ENCODE data around the gene PAQR9. TPM values are rescaled to one million over a fixed set of nuclear protein-coding genes. Genes with fewer than 3 reads are reported as not detected.

The PAQR9 gene
- total RNA-seq, 2 donors from 2014 or later = not detected

GRCh38 chr3:142965581-142965980 is 2.1 kb upstream of the PAQR9 start:
- H3K9me3 Mint-ChIP-seq = no peaks in the 10 kb centered on the region
- no peak overlapping the region for H3K27ac Mint-ChIP-seq

GRCh38 chr3:142963234-142963515 is 299 bp downstream of the PAQR9 start:
- peak in 1 of 2 donors; percentile 54 for ATAC-seq
- Mint-ChIP-seq H3K27ac (no peak overlapping the region), H3K9me3 (no peaks in the 10 kb centered on the region), H3K36me3 (peaks cover 11 to 19% of the 10 kb centered on the region in 2 donors)
- DNase-seq (ENCODE audit: low spot score in 2 of 2) = no peak

More at GRCh38 chr3:142965581-142965980, 2.1 kb upstream of the PAQR9 start:
- DNase-seq (ENCODE audit: low spot score in 2 of 2) = no peak
- no peak for ATAC-seq
- peaks cover 11 to 19% of the 10 kb centered on the region in 2 donors for H3K36me3 Mint-ChIP-seq

- Mint-ChIP-seq H3K27ac (no peak overlapping the region), H3K9me3 (no peaks in the 10 kb centered on the region), H3K36me3 (peaks cover 11 to 19% of the 10 kb centered on the region in 2 donors)
- DNase-seq (ENCODE audit: low spot score in 2 of 2) (peak in 1 of 2 donors; percentile 10), ATAC-seq (peak in 1 of 2 donors; percentile 26)
Observed at GRCh38 chr3:142962520-142963233, 797 bp downstream of the PAQR9 start.

DNA sequence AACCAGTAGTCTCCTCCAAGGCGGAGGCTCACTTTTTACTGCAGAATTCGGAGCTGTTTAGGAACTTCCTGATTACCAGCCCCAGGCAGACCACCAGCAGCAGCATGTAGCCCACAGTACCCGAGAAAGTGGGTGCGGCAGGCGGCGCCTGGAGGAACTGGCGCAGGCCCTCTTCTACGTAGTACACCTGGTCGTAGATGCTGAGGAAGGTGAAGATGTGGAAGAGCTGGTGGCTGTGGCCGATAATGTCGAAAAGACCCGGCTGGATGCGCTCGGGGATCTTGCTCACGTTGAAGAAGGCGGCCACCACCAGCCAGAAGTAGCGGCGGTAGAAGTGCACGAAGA is 1.3 kb downstream of the PAQR9 start:
- no peak overlapping the region for H3K27ac Mint-ChIP-seq
- H3K9me3 Mint-ChIP-seq = no peaks in the 10 kb centered on the region
- ATAC-seq = no peak
- H3K36me3 Mint-ChIP-seq = peaks cover 11 to 19% of the 10 kb centered on the region in 2 donors
- no peak for DNase-seq (ENCODE audit: low spot score in 2 of 2)

DNA sequence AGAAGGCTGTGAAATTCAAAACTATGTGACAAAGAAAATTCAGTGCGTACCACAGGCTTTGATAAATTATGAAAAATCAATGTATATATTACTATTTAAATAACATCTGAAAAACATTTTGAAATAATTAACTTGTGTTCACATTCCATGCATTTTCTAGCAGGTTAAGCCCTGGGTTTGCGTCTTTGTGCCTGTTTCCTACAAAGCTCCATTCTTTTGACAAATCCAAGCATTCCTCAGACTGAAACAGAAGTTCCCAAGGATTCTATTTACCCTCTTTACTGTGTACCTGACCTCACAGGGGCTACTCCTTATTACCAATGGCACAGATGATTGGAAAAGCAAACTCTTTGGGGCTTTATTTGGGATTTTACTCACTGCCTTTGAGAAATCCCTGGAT is 1.9 kb downstream of the PAQR9 start:
- DNase-seq (ENCODE audit: low spot score in 2 of 2) = no peak
- no peak for ATAC-seq
- Mint-ChIP-seq H3K27ac (no peak overlapping the region), H3K36me3 (peaks cover 11 to 19% of the 10 kb centered on the region in 2 donors), H3K9me3 (no peaks in the 10 kb centered on the region)

DNA sequence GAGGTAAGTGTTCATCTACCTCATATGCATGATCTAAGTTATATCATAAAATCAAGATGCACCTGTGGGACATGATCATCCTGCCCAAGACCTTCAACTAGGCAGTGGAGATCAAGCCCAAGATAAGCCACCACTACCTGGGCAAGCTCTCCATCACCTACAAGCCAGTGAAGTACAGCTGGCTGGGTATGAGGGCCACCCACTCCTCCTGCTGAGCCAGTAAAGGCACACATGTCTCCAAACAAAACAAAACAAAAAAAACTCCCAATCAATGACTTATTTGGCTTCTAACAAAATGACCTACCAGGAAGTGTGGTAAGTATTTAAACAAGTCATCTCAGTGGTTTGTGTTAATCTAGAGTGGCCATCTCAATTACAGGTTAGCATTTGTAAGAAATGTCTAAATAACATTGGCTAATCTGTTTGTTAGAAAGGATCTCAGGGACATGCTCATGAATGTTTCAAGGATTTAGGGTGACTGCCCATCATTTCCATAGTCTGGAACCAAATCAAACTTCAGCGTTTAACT is 3.1 kb downstream of the PAQR9 start:
- DNase-seq (ENCODE audit: low spot score in 2 of 2) (no peak), ATAC-seq (no peak)
- H3K27ac Mint-ChIP-seq = no peak overlapping the region
- no peaks in the 10 kb centered on the region for H3K9me3 Mint-ChIP-seq
- peaks cover 11 to 19% of the 10 kb centered on the region in 2 donors for H3K36me3 Mint-ChIP-seq

DNA sequence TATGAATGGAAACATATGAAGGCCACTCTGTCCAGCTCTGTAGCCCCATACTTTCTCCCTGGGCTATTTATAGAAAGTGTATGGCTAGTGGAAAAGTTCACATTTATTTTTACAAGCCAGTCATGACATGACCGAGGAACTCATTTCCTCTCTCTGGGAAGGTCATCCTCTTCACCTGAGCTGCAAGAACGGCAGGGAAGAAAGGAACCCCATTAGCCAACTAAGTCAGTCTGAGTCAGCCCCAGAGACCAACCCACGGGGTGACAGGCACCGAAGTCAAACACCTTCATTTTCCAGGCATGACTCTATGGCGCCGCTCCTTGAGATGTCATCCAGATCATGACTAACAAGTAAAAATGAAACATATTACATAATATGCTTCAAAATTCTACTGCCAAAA is 4.8 kb downstream of the PAQR9 start:
- peak; percentile 41 to 78 for ATAC-seq

DNA sequence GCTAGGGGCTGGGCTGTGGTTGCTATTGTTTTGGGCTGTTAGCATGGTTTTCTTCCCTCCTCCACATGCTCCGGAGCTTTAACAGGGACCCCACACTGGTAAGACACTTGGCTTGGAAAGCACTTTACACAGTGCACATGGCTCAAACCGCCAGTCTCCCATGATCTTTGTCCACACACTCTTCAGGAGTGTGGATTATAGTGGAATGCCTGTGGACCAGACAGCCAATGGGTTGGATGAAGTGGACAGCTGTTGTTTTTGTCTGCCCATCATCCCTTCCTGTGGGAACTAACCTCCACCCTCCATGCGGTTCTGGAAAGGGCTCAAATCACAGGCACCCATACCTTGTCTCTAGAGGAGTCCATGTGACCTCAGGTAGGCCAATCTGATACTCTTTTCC is 10.0 kb downstream of the PAQR9 start:
- Mint-ChIP-seq H3K36me3 (no peaks in the 10 kb centered on the region), H3K27ac (no peak overlapping the region), H3K9me3 (no peaks in the 10 kb centered on the region)
- DNase-seq (ENCODE audit: low spot score in 2 of 2) (no peak), ATAC-seq (no peak)

More for the DNA sequence above, 4.8 kb downstream of the PAQR9 start:
- H3K9me3 Mint-ChIP-seq = no peaks in the 10 kb centered on the region
- peaks cover 11 to 14% of the 10 kb centered on the region in 2 donors for H3K36me3 Mint-ChIP-seq
- H3K27ac Mint-ChIP-seq = no peak overlapping the region
- peak in 1 of 2 donors; percentile 21 for DNase-seq (ENCODE audit: low spot score in 2 of 2)

DNA sequence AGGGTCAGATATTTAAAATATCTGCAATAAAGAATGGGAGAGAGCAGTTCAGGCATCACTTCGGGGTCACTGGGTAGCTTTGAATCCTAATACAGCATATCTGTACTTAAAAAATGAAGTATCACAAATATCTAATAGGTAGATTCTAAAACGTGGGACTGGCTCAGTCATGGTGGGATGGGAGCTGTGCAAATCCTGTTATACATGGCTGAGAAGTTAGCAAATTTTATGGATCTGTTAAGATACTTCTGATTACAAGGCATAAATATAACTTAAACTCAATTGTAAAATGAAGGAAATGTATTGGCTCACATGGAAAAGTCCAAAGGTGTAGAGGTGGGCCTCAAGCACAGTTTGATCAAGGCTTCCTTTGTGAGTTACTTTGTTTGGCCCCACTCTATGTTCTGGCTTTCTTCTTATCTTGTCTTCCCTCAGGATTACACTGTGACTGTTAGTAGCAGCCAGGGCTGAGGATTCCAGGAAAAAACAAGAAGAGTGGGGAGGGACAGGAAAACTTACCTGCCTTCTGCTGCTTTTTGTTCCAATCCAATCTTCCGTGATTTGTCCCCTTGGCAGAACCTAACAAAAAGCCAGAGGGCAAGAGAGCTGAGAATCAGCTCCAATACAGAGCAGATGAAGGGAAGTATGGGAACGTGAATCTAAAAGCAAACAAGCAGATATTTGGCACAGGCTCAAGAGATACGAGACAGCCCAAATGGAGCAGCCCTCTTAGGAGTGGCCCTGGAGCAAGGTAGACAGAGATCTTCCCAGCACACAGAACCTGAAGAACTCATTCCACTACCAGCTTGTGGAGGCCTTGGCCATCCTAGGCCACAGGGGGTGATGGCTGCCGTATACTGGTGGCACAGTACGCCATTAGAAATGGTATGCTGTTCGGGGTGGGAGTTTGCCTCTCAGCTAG is 10.9 kb downstream of the PAQR9 start:
- Mint-ChIP-seq H3K36me3 (no peaks in the 10 kb centered on the region), H3K27ac (no peak overlapping the region), H3K9me3 (no peaks in the 10 kb centered on the region)
- DNase-seq (ENCODE audit: low spot score in 2 of 2) = no peak
- no peak for ATAC-seq

- Mint-ChIP-seq H3K27ac (no peak overlapping the region), H3K9me3 (no peaks in the 10 kb centered on the region), H3K36me3 (no peaks in the 10 kb centered on the region)
- DNase-seq (ENCODE audit: low spot score in 2 of 2) = no peak
- no peak for ATAC-seq
Observed at GRCh38 chr3:142951794-142952193, 11.7 kb downstream of the PAQR9 start.

GRCh38 chr3:142950972-142951371 is 12.5 kb downstream of the PAQR9 start:
- ATAC-seq = no peak
- Mint-ChIP-seq H3K36me3 (no peaks in the 10 kb centered on the region), H3K27ac (no peak overlapping the region), H3K9me3 (no peaks in the 10 kb centered on the region)
- DNase-seq (ENCODE audit: low spot score in 2 of 2) = no peak

DNA sequence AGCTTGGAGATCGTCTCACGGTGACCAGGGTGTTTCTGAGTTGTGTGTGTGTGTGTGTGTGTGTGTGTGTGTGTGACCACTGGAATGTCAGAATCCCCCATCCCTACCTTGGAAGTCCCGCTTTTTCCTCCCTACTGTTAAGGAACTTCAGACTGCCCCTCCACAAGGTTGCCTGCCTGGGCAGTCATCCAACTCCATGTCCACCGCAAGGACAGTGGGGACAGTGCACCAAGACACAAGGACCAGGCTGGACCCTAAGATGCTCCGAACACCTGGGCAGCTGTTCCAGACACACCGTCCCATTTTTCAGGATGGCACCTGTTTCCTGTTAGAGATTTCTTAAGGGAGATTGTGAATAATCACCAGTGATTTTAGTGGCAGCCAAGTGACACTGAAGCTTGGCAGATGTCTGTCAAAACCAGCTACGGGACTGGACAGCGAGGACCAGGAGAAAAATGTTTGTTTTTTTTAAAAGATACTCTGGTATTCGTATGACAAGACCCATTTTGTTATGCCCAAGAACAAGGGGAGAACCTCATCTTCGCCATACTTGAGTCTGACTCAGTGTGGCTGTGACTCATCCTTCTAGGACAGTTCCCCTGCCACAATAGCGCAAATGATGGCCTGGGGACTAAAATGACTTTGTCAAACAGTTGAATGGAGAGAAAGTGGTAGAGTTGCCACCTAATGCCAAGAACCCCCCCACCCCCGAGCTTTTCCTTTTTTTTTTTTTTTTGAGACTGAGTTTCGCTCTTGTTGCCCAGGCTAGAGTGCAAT is 15.5 kb downstream of the PAQR9 start:
- no peak overlapping the region for H3K27ac Mint-ChIP-seq
- no peaks in the 10 kb centered on the region for H3K36me3 Mint-ChIP-seq
- no peaks in the 10 kb centered on the region for H3K9me3 Mint-ChIP-seq
- ATAC-seq (peak; percentile 93 to 97), DNase-seq (ENCODE audit: low spot score in 2 of 2) (peak in 1 of 2 donors; percentile 52)

DNA sequence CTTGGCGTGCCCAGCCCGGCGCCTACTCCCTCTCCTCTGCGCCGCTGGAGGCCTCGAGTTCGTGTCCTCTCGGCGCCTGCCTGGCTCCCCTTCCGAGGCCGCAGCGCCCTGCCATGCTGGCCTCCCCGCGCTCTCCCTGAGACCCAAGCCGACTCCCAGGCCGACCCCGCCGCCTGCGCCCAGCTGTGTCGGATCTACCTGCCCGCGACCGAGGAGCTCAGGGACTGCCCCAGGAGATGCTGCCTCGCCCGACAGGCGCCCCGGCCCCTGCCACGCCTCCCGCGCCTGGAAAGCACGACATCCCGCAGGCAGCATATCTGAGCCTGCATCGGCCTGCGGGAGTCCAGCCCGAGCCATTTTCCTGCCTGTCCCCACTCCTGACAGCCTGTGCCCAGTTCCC is 16.1 kb downstream of the PAQR9 start:
- ATAC-seq = no peak
- Mint-ChIP-seq H3K9me3 (no peaks in the 10 kb centered on the region), H3K27ac (no peak overlapping the region), H3K36me3 (no peaks in the 10 kb centered on the region)
- no peak for DNase-seq (ENCODE audit: low spot score in 2 of 2)

- Mint-ChIP-seq H3K9me3 (no peaks in the 10 kb centered on the region), H3K36me3 (no peaks in the 10 kb centered on the region), H3K27ac (no peak overlapping the region)
- DNase-seq (ENCODE audit: low spot score in 2 of 2) (no peak), ATAC-seq (no peak)
Observed at GRCh38 chr3:142946861-142947260, 16.6 kb downstream of the PAQR9 start.

DNA sequence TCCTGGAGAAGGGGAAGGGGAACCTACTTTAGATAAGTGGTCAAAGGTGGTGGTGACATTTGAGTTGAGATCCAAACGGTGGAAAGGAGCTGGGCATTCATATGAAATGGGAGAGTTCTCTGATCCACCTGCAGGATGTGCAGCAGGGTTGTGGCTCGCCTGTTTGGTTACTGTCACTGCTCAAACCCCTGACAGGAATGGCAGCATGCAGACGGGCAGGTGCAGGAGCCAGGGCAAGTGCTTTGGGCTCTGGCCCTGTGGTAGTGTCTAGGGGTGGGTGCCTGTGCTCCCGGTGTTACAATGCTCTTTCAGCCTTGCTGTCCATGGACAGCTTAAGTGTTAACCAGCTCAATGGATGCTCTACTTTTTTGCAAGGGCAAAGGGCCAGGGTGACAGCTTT is 18.5 kb downstream of the PAQR9 start:
- DNase-seq (ENCODE audit: low spot score in 2 of 2) (no peak), ATAC-seq (no peak)
- no peaks in the 10 kb centered on the region for H3K36me3 Mint-ChIP-seq
- no peaks in the 10 kb centered on the region for H3K9me3 Mint-ChIP-seq
- no peak overlapping the region for H3K27ac Mint-ChIP-seq

GRCh38 chr3:142944342-142944741 is 19.1 kb downstream of the PAQR9 start:
- H3K36me3 Mint-ChIP-seq = no peaks in the 10 kb centered on the region
- ATAC-seq (no peak), DNase-seq (ENCODE audit: low spot score in 2 of 2) (no peak)
- H3K27ac Mint-ChIP-seq = no peak overlapping the region
- no peaks in the 10 kb centered on the region for H3K9me3 Mint-ChIP-seq

- DNase-seq (ENCODE audit: low spot score in 2 of 2) (no peak), ATAC-seq (peak in 1 of 2 donors; percentile 27)
- Mint-ChIP-seq H3K9me3 (no peaks in the 10 kb centered on the region), H3K36me3 (no peaks in the 10 kb centered on the region), H3K27ac (no peak overlapping the region)
Observed at GRCh38 chr3:142943870-142944269, 19.6 kb downstream of the PAQR9 start.

Data from activated naive CD4-positive, alpha-beta T cell treated with anti-CD3 and anti-CD28 coated beads, Interleukin-2, amount 50 U/mL, for 72 hours (primary cell).